ENCODE data around the gene CREBBP.

DNA sequence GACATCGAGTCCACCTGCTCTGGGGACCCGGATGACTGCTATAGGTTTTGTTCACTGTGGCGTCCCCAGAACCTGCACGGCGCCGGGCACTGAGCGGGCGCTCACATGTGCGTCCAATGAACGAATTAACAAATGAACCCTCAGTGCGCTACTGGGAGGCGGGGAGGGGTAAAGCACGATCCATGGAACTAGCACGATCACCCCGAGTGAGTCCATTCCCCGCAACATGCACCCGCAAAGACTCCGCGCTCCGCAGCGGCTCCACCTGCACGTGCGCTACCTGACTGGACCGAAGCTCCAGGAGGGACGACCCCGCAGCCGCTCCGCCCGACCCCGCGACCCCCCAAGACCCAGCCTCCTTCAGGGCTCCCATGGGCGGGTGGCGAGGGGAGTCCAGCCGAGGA is 163.7 kb downstream of the CREBBP start:
- TF ChIP-seq, protein P1, sequence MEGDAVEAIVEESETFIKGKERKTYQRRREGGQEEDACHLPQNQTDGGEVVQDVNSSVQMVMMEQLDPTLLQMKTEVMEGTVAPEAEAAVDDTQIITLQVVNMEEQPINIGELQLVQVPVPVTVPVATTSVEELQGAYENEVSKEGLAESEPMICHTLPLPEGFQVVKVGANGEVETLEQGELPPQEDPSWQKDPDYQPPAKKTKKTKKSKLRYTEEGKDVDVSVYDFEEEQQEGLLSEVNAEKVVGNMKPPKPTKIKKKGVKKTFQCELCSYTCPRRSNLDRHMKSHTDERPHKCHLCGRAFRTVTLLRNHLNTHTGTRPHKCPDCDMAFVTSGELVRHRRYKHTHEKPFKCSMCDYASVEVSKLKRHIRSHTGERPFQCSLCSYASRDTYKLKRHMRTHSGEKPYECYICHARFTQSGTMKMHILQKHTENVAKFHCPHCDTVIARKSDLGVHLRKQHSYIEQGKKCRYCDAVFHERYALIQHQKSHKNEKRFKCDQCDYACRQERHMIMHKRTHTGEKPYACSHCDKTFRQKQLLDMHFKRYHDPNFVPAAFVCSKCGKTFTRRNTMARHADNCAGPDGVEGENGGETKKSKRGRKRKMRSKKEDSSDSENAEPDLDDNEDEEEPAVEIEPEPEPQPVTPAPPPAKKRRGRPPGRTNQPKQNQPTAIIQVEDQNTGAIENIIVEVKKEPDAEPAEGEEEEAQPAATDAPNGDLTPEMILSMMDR (conservative IDR thresholded peaks at IDR 0.05 in 1 of 2, IDR thresholded peaks at IDR 0.05 in 1 of 2; ENCODE audit: low read depth in 1 of 2, low read length in 2 of 2), result no peak
- no peak for TF ChIP-seq EZH2 (IDR thresholded peaks at IDR 0.05; ENCODE audit: low read length, missing control alignments)
